AG04450 (cell line): ENCODE measurements around the gene TRIM47. TPM values are rescaled to one million over a fixed set of nuclear protein-coding genes. Genes with fewer than 3 reads are reported as not detected.

Source experiments
- CTCF ChIA-PET: fragments of 300-600, 350-600 bp; formaldehyde crosslinking; extraction: SDS; loops from one replicate; lab custom pipeline; 2022; ENCODE audit warnings: antibody characterized with exemption, inconsistent platforms; lab: Charles Lee
- POLR2A ChIA-PET: fragments of 350-600 bp; formaldehyde crosslinking; extraction: SDS; loops from one replicate; lab custom pipeline; 2021; ENCODE audit warnings: antibody characterized with exemption, inconsistent platforms; lab: Yijun Ruan, JAX
- DNase-seq: peaks from one replicate; pipeline ENCODE4 v3.0.0-alpha.2; 2011; ENCODE audit warnings: low read depth, low spot score
- H3K27ac ChIP-seq: one replicate; pipeline ENCODE4 v1.5.1; 2012; ENCODE audit warnings: low read depth, low read length, control low read depth
- H3K27me3 ChIP-seq: one replicate; pipeline ENCODE4 v1.6.0; 2012; ENCODE audit warnings: low read length; ENCODE audit not compliant: control insufficient read depth, insufficient read depth
- H3K4me3 ChIP-seq: 2 replicates; pipeline ENCODE4 v1.5.1; 2011; ENCODE audit warnings: mild to moderate bottlenecking, low read depth, low read length, control low read depth
- H3K9me3 ChIP-seq: 2 replicates; pipeline ENCODE4 v1.5.1; 2012; ENCODE audit warnings: low read length; ENCODE audit not compliant: control insufficient read depth, insufficient read depth
- CTCF ChIP-seq: IDR thresholded peaks from 2 replicates; pipeline ENCODE4 v1.5.1; 2011; ENCODE audit warnings: low read depth, low read length, control low read depth, inconsistent platforms
- polyA plus RNA-seq: library from polyadenylated mRNA; depleted of rRNA; stranded (reverse); fragments of >200 nt; gene quantifications from 2 replicates; pipeline ENCODE4 v1.2.3, GENCODE V29; 2011

Gene TRIM47
- polyA plus RNA-seq, 1 experiment = 5.7 TPM

- TF ChIP-seq CTCF = no peak
- H3K9me3 ChIP-seq = no peaks in the 10 kb centered on the region; the same call in 1 of the 2 replicates
- ChIA-PET POLR2A (no interaction called here), CTCF (interaction anchor here (1.4 to 1.6 kb wide), 2 partner anchors 10 to 30 kb away, joined by 3 to 5 read pairs; no protein-coding TSS in a partner anchor)
- H3K27ac ChIP-seq = no peak overlapping the region
- H3K4me3 ChIP-seq = no peak overlapping the region
- no peak for DNase-seq
- no peaks in the 10 kb centered on the region for H3K27me3 ChIP-seq
These were observed 47.3 kb downstream of the TRIM47 start for GRCh38 chr17:75831032-75831571.

- ChIA-PET POLR2A (interaction anchor here (0.6 to 1.6 kb wide), 2 partner anchors 9 to 55 kb away, joined by 3 read pairs; no protein-coding TSS in a partner anchor), CTCF (interaction anchor here (0.6 to 1.6 kb wide), 10 partner anchors 9 to 66 kb away, joined by 3 to 5 read pairs (median 3); no protein-coding TSS in a partner anchor)
- Histone ChIP-seq H3K9me3 (no peaks in the 10 kb centered on the region; the same call in 1 of the 2 replicates), H3K27me3 (no peaks in the 10 kb centered on the region), H3K27ac (no peak overlapping the region), H3K4me3 (no peak overlapping the region)
- no peak for DNase-seq
- peak; percentile 53 for TF ChIP-seq CTCF
These were observed 48.0 kb downstream of the TRIM47 start for GRCh38 chr17:75830164-75831031.

- Histone ChIP-seq H3K27me3 (no peaks in the 10 kb centered on the region), H3K4me3 (no peak overlapping the region), H3K27ac (no peak overlapping the region), H3K9me3 (no peaks in the 10 kb centered on the region; the same call in 1 of the 2 replicates)
- POLR2A ChIA-PET = interaction anchor here (0.6 to 1.6 kb wide), 2 partner anchors 9 to 54 kb away, joined by 3 read pairs; no protein-coding TSS in a partner anchor
- TF ChIP-seq CTCF = no peak
- no peak for DNase-seq
- CTCF ChIA-PET = interaction anchor here (0.6 to 1.4 kb wide), 10 partner anchors 9 to 79 kb away, joined by 3 to 4 read pairs (median 3); no protein-coding TSS in a partner anchor
These were observed 48.6 kb downstream of the TRIM47 start for GRCh38 chr17:75829747-75830146.

- CTCF ChIA-PET = interaction anchor here (0.6 to 2.8 kb wide), 10 partner anchors 11 to 228 kb away, joined by 3 to 12 read pairs (median 4); no protein-coding TSS in a partner anchor
These were observed 49.6 kb downstream of the TRIM47 start for GRCh38 chr17:75828741-75829140.

More at GRCh38 chr17:75828741-75829140, 49.6 kb downstream of the TRIM47 start:
- no peak for TF ChIP-seq CTCF
- H3K27ac ChIP-seq = no peak overlapping the region
- POLR2A ChIA-PET = interaction anchor here (0.5 to 2.5 kb wide), 3 partner anchors 9 to 53 kb away, joined by 3 to 9 read pairs (median 4); no protein-coding TSS in a partner anchor
- no peak for DNase-seq
- no peak overlapping the region for H3K4me3 ChIP-seq
- H3K9me3 ChIP-seq = no peaks in the 10 kb centered on the region; the same call in 1 of the 2 replicates
- H3K27me3 ChIP-seq = no peaks in the 10 kb centered on the region
